Mesothelial cell of epicardium (in vitro differentiated cells): ENCODE results near the gene NUDCD3. TPM values are rescaled to one million over a fixed set of nuclear protein-coding genes. Genes with fewer than 3 reads are reported as not detected.

Experiments used
- DNase-seq, 2 experiments: peaks; one replicate each; pipeline ENCODE4 v3.0.0; 2021; ENCODE audit warnings: low spot score in 2 of 2; ENCODE audit not compliant: unreplicated experiment in 2 of 2
- H3K27ac Mint-ChIP-seq: 2 replicates; pipeline ENCODE4 v1.8.0; 2021; ENCODE audit warnings: mixed read lengths
- H3K27me3 Mint-ChIP-seq: 2 replicates; pipeline ENCODE4 v1.8.0; 2021; ENCODE audit warnings: low read depth, mixed read lengths
- H3K36me3 Mint-ChIP-seq: 2 replicates; pipeline ENCODE4 v1.8.0; 2021; ENCODE audit warnings: mixed read lengths
- H3K4me1 Mint-ChIP-seq: 2 replicates; pipeline ENCODE4 v1.8.0; 2021; ENCODE audit warnings: mixed read lengths
- H3K4me3 Mint-ChIP-seq: 2 replicates; pipeline ENCODE4 v1.8.0; 2021; ENCODE audit warnings: mild to moderate bottlenecking, moderate library complexity, mixed read lengths
- H3K9me3 Mint-ChIP-seq: 2 replicates; pipeline ENCODE4 v1.8.0; 2021; ENCODE audit warnings: mixed read lengths
- total RNA-seq: library from RNA; stranded (reverse); gene quantifications from 3 replicates; pipeline ENCODE4 v1.2.1, GENCODE V29; 2021
- TF ChIP-seq, protein P1 (sequence below): fragments of 200-600 bp; sonication (generic); IDR thresholded peaks from one replicate; pipeline ENCODE4 v1.5.0; 2021; ENCODE audit warnings: antibody characterized with exemption; ENCODE audit not compliant: unreplicated experiment

The NUDCD3 gene
- total RNA-seq, 1 donor from 2014 or later: 104 TPM

DNA sequence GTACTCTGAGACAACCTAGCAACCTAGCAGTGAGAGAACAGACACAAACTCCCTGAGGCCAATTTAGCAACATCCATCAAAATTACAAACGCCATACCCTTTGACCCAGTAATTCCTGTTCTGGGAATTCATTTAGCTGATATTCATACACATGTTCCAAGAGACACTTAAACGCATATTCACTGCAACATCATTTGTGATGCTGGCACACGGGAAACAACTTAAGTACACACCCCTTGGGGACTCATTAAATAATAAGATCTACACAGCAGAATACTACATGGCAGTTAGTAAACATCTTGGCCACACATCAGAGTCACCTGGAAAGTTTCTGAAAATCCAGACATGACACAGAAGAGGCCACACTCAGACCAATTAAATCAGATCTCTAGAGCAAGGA, 17.6 kb downstream of the NUDCD3 start:
- TF ChIP-seq, protein P1, sequence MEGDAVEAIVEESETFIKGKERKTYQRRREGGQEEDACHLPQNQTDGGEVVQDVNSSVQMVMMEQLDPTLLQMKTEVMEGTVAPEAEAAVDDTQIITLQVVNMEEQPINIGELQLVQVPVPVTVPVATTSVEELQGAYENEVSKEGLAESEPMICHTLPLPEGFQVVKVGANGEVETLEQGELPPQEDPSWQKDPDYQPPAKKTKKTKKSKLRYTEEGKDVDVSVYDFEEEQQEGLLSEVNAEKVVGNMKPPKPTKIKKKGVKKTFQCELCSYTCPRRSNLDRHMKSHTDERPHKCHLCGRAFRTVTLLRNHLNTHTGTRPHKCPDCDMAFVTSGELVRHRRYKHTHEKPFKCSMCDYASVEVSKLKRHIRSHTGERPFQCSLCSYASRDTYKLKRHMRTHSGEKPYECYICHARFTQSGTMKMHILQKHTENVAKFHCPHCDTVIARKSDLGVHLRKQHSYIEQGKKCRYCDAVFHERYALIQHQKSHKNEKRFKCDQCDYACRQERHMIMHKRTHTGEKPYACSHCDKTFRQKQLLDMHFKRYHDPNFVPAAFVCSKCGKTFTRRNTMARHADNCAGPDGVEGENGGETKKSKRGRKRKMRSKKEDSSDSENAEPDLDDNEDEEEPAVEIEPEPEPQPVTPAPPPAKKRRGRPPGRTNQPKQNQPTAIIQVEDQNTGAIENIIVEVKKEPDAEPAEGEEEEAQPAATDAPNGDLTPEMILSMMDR: no peak
- Mint-ChIP-seq H3K27me3 (no peaks in the 10 kb centered on the region), H3K9me3 (no peaks in the 10 kb centered on the region), H3K4me3 (no peak overlapping the region), H3K36me3 (peaks cover 4% of the 10 kb centered on the region), H3K27ac (peak overlapping the region; percentile 89), H3K4me1 (peaks cover 41% of the 10 kb centered on the region)
- DNase-seq: no peak

DNA sequence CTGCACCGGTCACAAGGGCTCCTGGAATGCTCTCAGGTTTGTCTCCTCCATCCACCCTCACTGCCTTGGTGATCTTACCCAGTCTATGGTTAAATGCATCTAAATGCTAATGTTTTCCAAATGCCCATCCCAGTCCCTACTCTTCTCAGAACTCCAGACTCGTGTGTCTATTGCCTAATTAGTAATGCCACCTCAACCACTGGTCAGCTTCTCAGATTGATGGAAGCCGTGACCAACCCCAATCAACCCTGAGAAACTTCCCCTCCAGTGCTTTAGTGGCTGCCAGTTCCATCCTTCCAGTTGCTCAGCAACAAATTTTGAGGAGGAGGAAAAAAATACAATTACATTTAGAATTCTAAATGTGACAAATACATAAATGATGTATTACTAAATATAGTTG, 18.6 kb downstream of the NUDCD3 start:
- Mint-ChIP-seq H3K27me3 (no peaks in the 10 kb centered on the region), H3K4me1 (peaks cover 41% of the 10 kb centered on the region), H3K27ac (no peak overlapping the region), H3K4me3 (no peak overlapping the region), H3K36me3 (peaks cover 9% of the 10 kb centered on the region), H3K9me3 (no peaks in the 10 kb centered on the region)
- no peak for DNase-seq
- TF ChIP-seq, protein P1: no peak

DNA sequence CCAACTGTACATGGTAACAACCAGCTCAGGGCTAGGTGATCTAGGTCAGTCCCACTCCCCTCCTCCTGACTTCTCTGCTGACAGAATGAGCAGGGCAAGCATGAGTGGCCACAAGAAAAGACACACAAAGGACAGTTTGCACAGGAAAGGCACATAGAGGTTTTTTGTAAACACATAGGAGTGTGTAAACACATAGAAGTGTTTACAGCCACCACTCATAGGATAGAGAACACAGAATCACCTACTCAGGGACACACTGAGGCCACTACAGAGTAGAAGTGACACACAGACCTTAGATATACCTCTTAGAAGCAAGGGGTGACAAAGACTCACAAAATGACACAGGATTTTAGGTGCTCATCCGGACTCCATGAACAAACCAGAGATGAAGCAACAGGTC, 19.0 kb downstream of the NUDCD3 start:
- peaks cover 41% of the 10 kb centered on the region for H3K4me1 Mint-ChIP-seq
- peaks cover 9% of the 10 kb centered on the region for H3K36me3 Mint-ChIP-seq
- no peak for DNase-seq
- H3K4me3 Mint-ChIP-seq: no peak overlapping the region
- no peaks in the 10 kb centered on the region for H3K9me3 Mint-ChIP-seq
- no peaks in the 10 kb centered on the region for H3K27me3 Mint-ChIP-seq
- H3K27ac Mint-ChIP-seq: no peak overlapping the region
- TF ChIP-seq, protein P1: no peak

DNA sequence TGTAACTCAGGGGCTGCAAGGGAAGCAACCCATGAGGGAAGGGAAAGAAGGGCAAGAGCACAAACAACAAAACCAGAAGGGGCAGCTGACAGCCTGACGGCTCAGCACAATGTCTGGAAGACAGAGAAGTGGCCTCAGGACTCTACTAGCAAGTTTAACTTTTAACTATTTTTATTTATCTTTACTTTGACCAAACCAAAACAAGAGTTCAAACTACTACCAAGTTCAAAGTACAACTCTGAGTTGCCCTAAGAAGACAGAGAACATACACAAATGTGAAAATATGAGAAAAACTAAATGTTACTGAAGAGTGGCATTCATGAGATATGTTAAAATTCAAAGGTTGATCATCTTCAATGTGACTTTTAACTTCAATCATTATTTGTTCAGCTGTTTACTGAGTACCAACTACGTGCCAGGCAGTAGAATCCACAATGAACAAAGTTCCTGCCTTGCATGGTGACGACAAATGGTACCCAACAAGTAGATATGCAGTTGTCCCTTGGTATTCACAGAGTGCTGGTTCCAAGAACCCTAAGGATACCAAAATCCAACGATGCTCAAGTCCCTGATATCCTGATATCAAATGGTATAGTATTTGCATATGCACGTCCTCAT, 19.7 kb downstream of the NUDCD3 start:
- Mint-ChIP-seq H3K27me3 (no peaks in the 10 kb centered on the region), H3K4me3 (no peak overlapping the region), H3K4me1 (peaks cover 41% of the 10 kb centered on the region), H3K9me3 (no peaks in the 10 kb centered on the region), H3K36me3 (peaks cover 9% of the 10 kb centered on the region), H3K27ac (peak overlapping the region; percentile 61)
- DNase-seq: no peak
- TF ChIP-seq, protein P1: no peak

DNA sequence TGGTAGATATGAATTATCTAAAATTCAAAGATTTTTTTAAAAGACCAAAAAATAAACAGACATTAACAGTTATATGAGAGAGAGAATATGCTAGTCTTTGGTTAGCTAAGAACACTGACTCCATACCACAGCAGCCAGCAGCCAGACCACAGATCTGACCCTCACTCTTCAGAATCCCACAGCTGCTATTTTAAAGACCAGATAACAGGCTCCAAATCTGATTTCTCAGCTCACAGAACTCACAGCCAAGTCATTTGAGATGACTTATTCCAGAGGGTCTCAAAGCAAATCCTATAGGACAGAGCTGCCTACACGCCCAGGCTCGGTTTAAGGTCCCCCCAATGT, 20.4 kb downstream of the NUDCD3 start:
- H3K4me3 Mint-ChIP-seq: no peak overlapping the region
- no peaks in the 10 kb centered on the region for H3K27me3 Mint-ChIP-seq
- TF ChIP-seq, protein P1: no peak
- H3K27ac Mint-ChIP-seq: peak overlapping the region; percentile 61
- peaks cover 41% of the 10 kb centered on the region for H3K4me1 Mint-ChIP-seq
- peaks cover 10% of the 10 kb centered on the region for H3K36me3 Mint-ChIP-seq
- no peaks in the 10 kb centered on the region for H3K9me3 Mint-ChIP-seq
- DNase-seq: no peak
